Mammary epithelial cell (primary cell): Measurements from ENCODE around the gene C2orf78.

Experiments
- EZH2 ChIP-seq: IDR thresholded peaks from 2 replicates; pipeline ENCODE4 v1.6.1; 2012; ENCODE audit warnings: low read length, inconsistent platforms, borderline replicate concordance
- TF ChIP-seq, protein P1 (sequence below), 2 donors: IDR thresholded peaks in 1 of 2; conservative IDR thresholded peaks in 1 of 2; 2 replicates each; pipeline ENCODE4 v1.5.1; 2011 to 2012; ENCODE audit warnings: inconsistent platforms in 2 of 2, low read length in 2 of 2, mild to moderate bottlenecking in 2 of 2, control low read depth in 1 of 2, low read depth in 1 of 2; ENCODE audit not compliant: insufficient read depth in 1 of 2; ENCODE audit errors: extremely low read depth in 1 of 2

DNA sequence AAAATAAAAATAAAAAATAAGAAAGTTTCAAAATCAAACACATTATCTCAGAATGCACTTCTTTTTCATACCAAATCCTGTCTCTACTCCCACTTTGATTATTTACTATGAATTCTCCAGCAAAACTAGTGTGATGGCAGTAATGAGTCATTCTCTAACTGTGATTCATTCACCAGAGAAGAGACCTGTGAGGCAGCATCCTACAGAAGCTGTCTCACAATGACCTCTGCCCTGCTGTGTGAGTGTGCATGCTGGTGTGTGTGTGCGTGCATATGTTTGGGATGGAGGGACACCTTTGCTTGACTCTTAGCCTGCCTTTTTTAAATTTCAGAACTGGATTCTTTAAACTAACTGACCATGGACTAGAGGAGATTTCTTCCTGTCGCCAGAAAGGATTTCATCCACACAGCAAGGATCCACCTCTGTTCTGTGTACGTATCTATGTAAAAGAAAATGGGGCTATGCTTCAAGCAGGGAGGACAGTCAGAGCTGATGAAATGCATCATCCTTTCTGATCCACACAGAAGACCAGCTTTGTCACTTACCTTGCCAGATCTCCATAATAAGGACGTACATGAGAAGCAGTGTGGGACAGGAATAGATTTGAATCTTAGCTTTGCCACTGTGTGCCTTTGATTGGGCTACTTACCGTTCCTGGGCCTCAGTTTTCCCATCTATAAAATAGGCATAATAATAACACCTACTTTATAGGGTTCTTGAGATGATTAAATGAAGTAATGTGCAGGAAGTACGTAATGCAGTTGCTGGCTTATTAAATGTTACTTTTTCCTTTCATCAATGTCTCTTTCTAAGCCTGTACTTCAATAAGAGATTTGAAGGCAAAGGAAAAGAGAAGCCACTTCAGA is 76.0 kb downstream of the C2orf78 start:
- TF ChIP-seq, protein P1, sequence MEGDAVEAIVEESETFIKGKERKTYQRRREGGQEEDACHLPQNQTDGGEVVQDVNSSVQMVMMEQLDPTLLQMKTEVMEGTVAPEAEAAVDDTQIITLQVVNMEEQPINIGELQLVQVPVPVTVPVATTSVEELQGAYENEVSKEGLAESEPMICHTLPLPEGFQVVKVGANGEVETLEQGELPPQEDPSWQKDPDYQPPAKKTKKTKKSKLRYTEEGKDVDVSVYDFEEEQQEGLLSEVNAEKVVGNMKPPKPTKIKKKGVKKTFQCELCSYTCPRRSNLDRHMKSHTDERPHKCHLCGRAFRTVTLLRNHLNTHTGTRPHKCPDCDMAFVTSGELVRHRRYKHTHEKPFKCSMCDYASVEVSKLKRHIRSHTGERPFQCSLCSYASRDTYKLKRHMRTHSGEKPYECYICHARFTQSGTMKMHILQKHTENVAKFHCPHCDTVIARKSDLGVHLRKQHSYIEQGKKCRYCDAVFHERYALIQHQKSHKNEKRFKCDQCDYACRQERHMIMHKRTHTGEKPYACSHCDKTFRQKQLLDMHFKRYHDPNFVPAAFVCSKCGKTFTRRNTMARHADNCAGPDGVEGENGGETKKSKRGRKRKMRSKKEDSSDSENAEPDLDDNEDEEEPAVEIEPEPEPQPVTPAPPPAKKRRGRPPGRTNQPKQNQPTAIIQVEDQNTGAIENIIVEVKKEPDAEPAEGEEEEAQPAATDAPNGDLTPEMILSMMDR (conservative IDR thresholded peaks at IDR 0.05 in 1 of 2, IDR thresholded peaks at IDR 0.05 in 1 of 2; ENCODE audit: extremely low read depth in 1 of 2, insufficient read depth in 1 of 2, low read depth in 1 of 2, low read length in 2 of 2) = no peak
- no peak for TF ChIP-seq EZH2
